Measurements from ENCODE around the gene HEBP1.

Gene HEBP1

GRCh38 chr12:12999271-12999958 is 650 bp downstream of the HEBP1 start:
- H3K79me2 ChIP-seq (ENCODE audit: control insufficient read depth, low read length): no peaks in the 10 kb centered on the region
- no peaks in the 10 kb centered on the region for H3K9me2 ChIP-seq (replicated peaks; ENCODE audit: control insufficient read depth, low read length)
- H3K4me2 ChIP-seq (ENCODE audit: low read length): peak overlapping the region; percentile 87
- H3K4me3 ChIP-seq (ENCODE audit: low read length): peak overlapping the region; percentile 70
- no peak for TF ChIP-seq EZH2phosphoT487 (IDR thresholded peaks at IDR 0.05; ENCODE audit: borderline replicate concordance, low read length)
- TF ChIP-seq, protein P1, sequence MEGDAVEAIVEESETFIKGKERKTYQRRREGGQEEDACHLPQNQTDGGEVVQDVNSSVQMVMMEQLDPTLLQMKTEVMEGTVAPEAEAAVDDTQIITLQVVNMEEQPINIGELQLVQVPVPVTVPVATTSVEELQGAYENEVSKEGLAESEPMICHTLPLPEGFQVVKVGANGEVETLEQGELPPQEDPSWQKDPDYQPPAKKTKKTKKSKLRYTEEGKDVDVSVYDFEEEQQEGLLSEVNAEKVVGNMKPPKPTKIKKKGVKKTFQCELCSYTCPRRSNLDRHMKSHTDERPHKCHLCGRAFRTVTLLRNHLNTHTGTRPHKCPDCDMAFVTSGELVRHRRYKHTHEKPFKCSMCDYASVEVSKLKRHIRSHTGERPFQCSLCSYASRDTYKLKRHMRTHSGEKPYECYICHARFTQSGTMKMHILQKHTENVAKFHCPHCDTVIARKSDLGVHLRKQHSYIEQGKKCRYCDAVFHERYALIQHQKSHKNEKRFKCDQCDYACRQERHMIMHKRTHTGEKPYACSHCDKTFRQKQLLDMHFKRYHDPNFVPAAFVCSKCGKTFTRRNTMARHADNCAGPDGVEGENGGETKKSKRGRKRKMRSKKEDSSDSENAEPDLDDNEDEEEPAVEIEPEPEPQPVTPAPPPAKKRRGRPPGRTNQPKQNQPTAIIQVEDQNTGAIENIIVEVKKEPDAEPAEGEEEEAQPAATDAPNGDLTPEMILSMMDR (IDR thresholded peaks at IDR 0.05; ENCODE audit: low read depth, low read length, poor library complexity, severe bottlenecking): no peak
- peaks cover 14% of the 10 kb centered on the region for H3K4me1 ChIP-seq (ENCODE audit: control insufficient read depth, low read length)
- peaks cover 48% of the 10 kb centered on the region for H3K27me3 ChIP-seq (ENCODE audit: control insufficient read depth, low read length)
- H3K9me3 ChIP-seq (ENCODE audit: control insufficient read depth, insufficient read depth, low read length): no peaks in the 10 kb centered on the region
- no peak overlapping the region for H3K27ac ChIP-seq (ENCODE audit: low read depth, low read length)
- H3K36me3 ChIP-seq (ENCODE audit: control insufficient read depth, low read length): no peaks in the 10 kb centered on the region
- no peaks in the 10 kb centered on the region for H3F3A ChIP-seq (ENCODE audit: control insufficient read depth, insufficient read depth)
- H4K20me1 ChIP-seq (ENCODE audit: control insufficient read depth, insufficient read depth, low read depth, low read length): no peaks in the 10 kb centered on the region

- H3K4me3 ChIP-seq (ENCODE audit: low read length): no peak overlapping the region
- no peaks in the 10 kb centered on the region for H4K20me1 ChIP-seq (ENCODE audit: control insufficient read depth, insufficient read depth, low read depth, low read length)
- no peaks in the 10 kb centered on the region for H3K36me3 ChIP-seq (ENCODE audit: control insufficient read depth, low read length)
- H3F3A ChIP-seq (ENCODE audit: control insufficient read depth, insufficient read depth): no peaks in the 10 kb centered on the region
- H3K79me2 ChIP-seq (ENCODE audit: control insufficient read depth, low read length): no peaks in the 10 kb centered on the region
- H3K9me3 ChIP-seq (ENCODE audit: control insufficient read depth, insufficient read depth, low read length): no peaks in the 10 kb centered on the region
- H3K9me2 ChIP-seq (replicated peaks; ENCODE audit: control insufficient read depth, low read length): no peaks in the 10 kb centered on the region
- H3K27me3 ChIP-seq (ENCODE audit: control insufficient read depth, low read length): peaks cover 51% of the 10 kb centered on the region
- no peak overlapping the region for H3K4me2 ChIP-seq (ENCODE audit: low read length)
- H3K27ac ChIP-seq (ENCODE audit: low read depth, low read length): no peak overlapping the region
- no peak for TF ChIP-seq EZH2phosphoT487 (IDR thresholded peaks at IDR 0.05; ENCODE audit: borderline replicate concordance, low read length)
- TF ChIP-seq, protein P1 (IDR thresholded peaks at IDR 0.05; ENCODE audit: low read depth, low read length, poor library complexity, severe bottlenecking): no peak
- H3K4me1 ChIP-seq (ENCODE audit: control insufficient read depth, low read length): peaks cover 14% of the 10 kb centered on the region
These were observed 1.8 kb downstream of the HEBP1 start for GRCh38 chr12:12998248-12998647.

GRCh38 chr12:12997734-12998133 is 2.3 kb downstream of the HEBP1 start:
- peaks cover 46% of the 10 kb centered on the region for H3K27me3 ChIP-seq (ENCODE audit: control insufficient read depth, low read length)
- no peaks in the 10 kb centered on the region for H3K9me3 ChIP-seq (ENCODE audit: control insufficient read depth, insufficient read depth, low read length)
- no peaks in the 10 kb centered on the region for H3F3A ChIP-seq (ENCODE audit: control insufficient read depth, insufficient read depth)
- H4K20me1 ChIP-seq (ENCODE audit: control insufficient read depth, insufficient read depth, low read depth, low read length): no peaks in the 10 kb centered on the region
- no peak overlapping the region for H3K4me3 ChIP-seq (ENCODE audit: low read length)
- TF ChIP-seq, protein P1 (IDR thresholded peaks at IDR 0.05; ENCODE audit: low read depth, low read length, poor library complexity, severe bottlenecking): no peak
- TF ChIP-seq EZH2phosphoT487 (IDR thresholded peaks at IDR 0.05; ENCODE audit: borderline replicate concordance, low read length): no peak
- no peak overlapping the region for H3K4me2 ChIP-seq (ENCODE audit: low read length)
- no peak overlapping the region for H3K27ac ChIP-seq (ENCODE audit: low read depth, low read length)
- H3K36me3 ChIP-seq (ENCODE audit: control insufficient read depth, low read length): no peaks in the 10 kb centered on the region
- peaks cover 14% of the 10 kb centered on the region for H3K4me1 ChIP-seq (ENCODE audit: control insufficient read depth, low read length)
- no peaks in the 10 kb centered on the region for H3K9me2 ChIP-seq (replicated peaks; ENCODE audit: control insufficient read depth, low read length)
- no peaks in the 10 kb centered on the region for H3K79me2 ChIP-seq (ENCODE audit: control insufficient read depth, low read length)

Data from DOHH2 (cell line).